Liver (tissue), 9 donors: ENCODE measurements around the gene EXOC6B. TPM values are rescaled to one million over a fixed set of nuclear protein-coding genes. Genes with fewer than 3 reads are reported as not detected.

Experiments used
- DNase-seq: peaks from one replicate; pipeline ENCODE4 v3.0.0-alpha.2; 2017; ENCODE audit warnings: low spot score
- H3K27ac ChIP-seq, 2 donors: one replicate each; pipeline ENCODE4 v1.7.0; 2013; ENCODE audit warnings: inconsistent platforms in 2 of 2, low read length in 2 of 2, control low read depth in 1 of 2, low read depth in 1 of 2, mild to moderate bottlenecking in 1 of 2
- H3K27me3 ChIP-seq, 4 donors: one replicate each; pipeline versions ENCODE4 v1.6.1 to v1.7.0; 2013; ENCODE audit warnings: low read length in 3 of 4, inconsistent platforms in 1 of 4, mild to moderate bottlenecking in 1 of 4, moderate library complexity in 1 of 4; ENCODE audit not compliant: control insufficient read depth in 4 of 4, insufficient read depth in 4 of 4
- H3K36me3 ChIP-seq, 4 donors: one replicate each; pipeline versions ENCODE4 v1.6.1 to v1.7.0; 2013; ENCODE audit warnings: low read length in 3 of 4, mild to moderate bottlenecking in 3 of 4, low read depth in 1 of 4, moderate library complexity in 1 of 4; ENCODE audit not compliant: control insufficient read depth in 4 of 4, insufficient read depth in 3 of 4
- H3K4me1 ChIP-seq, 4 donors: one replicate each; pipeline versions ENCODE4 v1.6.1 to v1.7.0; 2013; ENCODE audit warnings: low read length in 3 of 4, mild to moderate bottlenecking in 3 of 4, moderate library complexity in 1 of 4; ENCODE audit not compliant: control insufficient read depth in 4 of 4, insufficient read depth in 4 of 4
- H3K4me3 ChIP-seq, 3 donors: one replicate each; pipeline versions ENCODE4 v1.6.1 to v1.7.0; 2013; ENCODE audit warnings: low read length in 3 of 3, control low read depth in 1 of 3, low read depth in 1 of 3, mild to moderate bottlenecking in 1 of 3
- H3K9ac ChIP-seq, 2 donors: one replicate each; pipeline ENCODE4 v1.7.0; 2013; ENCODE audit warnings: low read length in 2 of 2, mild to moderate bottlenecking in 2 of 2, moderate library complexity in 2 of 2, control low read depth in 1 of 2, low read depth in 1 of 2
- H3K9me3 ChIP-seq, 4 donors: one replicate each; pipeline versions ENCODE4 v1.6.1 to v1.7.0; 2013; ENCODE audit warnings: low read length in 3 of 4; ENCODE audit not compliant: control insufficient read depth in 4 of 4
- EGR1 ChIP-seq, 2 donors: IDR thresholded peaks; 2 replicates each; pipeline ENCODE4 v1.6.1; 2016 to 2018; ENCODE audit warnings: antibody characterized with exemption in 2 of 2, low read depth in 2 of 2
- FOXA1 ChIP-seq: IDR thresholded peaks from 2 replicates; pipeline ENCODE4 v1.6.1; 2016; ENCODE audit warnings: antibody characterized with exemption
- HNF4A ChIP-seq, 2 donors: conservative IDR thresholded peaks; 2 replicates each; pipeline ENCODE4 v1.6.1; 2016; ENCODE audit warnings: antibody characterized with exemption in 2 of 2, mild to moderate bottlenecking in 2 of 2
- HNF4G ChIP-seq: IDR thresholded peaks from 2 replicates; pipeline ENCODE4 v1.6.1; 2016; ENCODE audit warnings: antibody characterized with exemption
- JUND ChIP-seq, 2 donors: IDR thresholded peaks; 2 replicates each; pipeline ENCODE4 v1.6.1; 2016; ENCODE audit warnings: antibody characterized with exemption in 2 of 2
- NR2F2 ChIP-seq: IDR thresholded peaks from 2 replicates; pipeline ENCODE4 v1.6.1; 2016; ENCODE audit warnings: antibody characterized with exemption
- RAD21 ChIP-seq, 2 donors: IDR thresholded peaks; 2 replicates each; pipeline ENCODE4 v1.6.1; 2016; ENCODE audit warnings: antibody characterized with exemption in 2 of 2, mild to moderate bottlenecking in 2 of 2
- RXRA ChIP-seq, 2 donors: IDR thresholded peaks; 2 replicates each; pipeline ENCODE4 v1.6.1; 2017 to 2018; ENCODE audit warnings: antibody characterized with exemption in 2 of 2, mild to moderate bottlenecking in 1 of 2
- YY1 ChIP-seq: IDR thresholded peaks from 2 replicates; pipeline ENCODE4 v1.6.1; 2016; ENCODE audit warnings: antibody characterized with exemption, mild to moderate bottlenecking
- WGBS: extraction: QIAGEN DNeasy Blood & Tissue Kit; methylation state at CpG from one replicate; pipeline ENCODE4 v1.1.7; 2013; 5-methylcytosine and 5-hydroxymethylcytosine counted together
- polyA plus RNA-seq, 2 donors: library from polyadenylated mRNA; stranded (reverse) in 1 of 2; unstranded in 1 of 2; fragments of 200-250 nt in 1 of 2; fragments of >200 nt in 1 of 2; fragmentation: Nextera tagmentation in 1 of 2; extraction: Ambion mirVana in 1 of 2; gene quantifications; one replicate each; pipeline versions ENCODE4 v1.2.1 to v1.2.3, GENCODE V29; 2013 to 2015
- total RNA-seq, 2 donors: library from RNA; depleted of rRNA; stranded (reverse); fragments of >200 nt; gene quantifications; one replicate each; pipeline ENCODE4 v1.2.3, GENCODE V29; 2014
- TF ChIP-seq, protein P1 (sequence below): IDR thresholded peaks from 2 replicates; pipeline ENCODE4 v1.6.1; 2016; ENCODE audit warnings: antibody characterized with exemption
- TF ChIP-seq, protein P2 (sequence below): IDR thresholded peaks from 2 replicates; pipeline ENCODE4 v1.6.1; 2016; ENCODE audit warnings: antibody characterized with exemption, mild to moderate bottlenecking
- TF ChIP-seq, protein P3 (sequence below): IDR thresholded peaks from 2 replicates; pipeline ENCODE4 v1.6.1; 2016; ENCODE audit warnings: antibody characterized with exemption
- TF ChIP-seq, protein P4 (sequence below): IDR thresholded peaks from 2 replicates; pipeline ENCODE4 v1.6.1; 2016; ENCODE audit warnings: antibody characterized with exemption
- TF ChIP-seq, protein P5 (sequence below): fragments of 150-350 bp; IDR thresholded peaks from 2 replicates; pipeline ENCODE4 v1.5.1; 2017; ENCODE audit warnings: improper control_type of control experiment, low read depth, low read length; ENCODE audit not compliant: missing input control
- donor health status: healthy.
- donor health status: healthy.
- donor health status: healthy.
- donor health status: healthy.
- donor health status: healthy.

The EXOC6B gene
- total and polyA plus RNA-seq, 4 donors: 1.7 to 9.5 (median 5.5) TPM

DNA sequence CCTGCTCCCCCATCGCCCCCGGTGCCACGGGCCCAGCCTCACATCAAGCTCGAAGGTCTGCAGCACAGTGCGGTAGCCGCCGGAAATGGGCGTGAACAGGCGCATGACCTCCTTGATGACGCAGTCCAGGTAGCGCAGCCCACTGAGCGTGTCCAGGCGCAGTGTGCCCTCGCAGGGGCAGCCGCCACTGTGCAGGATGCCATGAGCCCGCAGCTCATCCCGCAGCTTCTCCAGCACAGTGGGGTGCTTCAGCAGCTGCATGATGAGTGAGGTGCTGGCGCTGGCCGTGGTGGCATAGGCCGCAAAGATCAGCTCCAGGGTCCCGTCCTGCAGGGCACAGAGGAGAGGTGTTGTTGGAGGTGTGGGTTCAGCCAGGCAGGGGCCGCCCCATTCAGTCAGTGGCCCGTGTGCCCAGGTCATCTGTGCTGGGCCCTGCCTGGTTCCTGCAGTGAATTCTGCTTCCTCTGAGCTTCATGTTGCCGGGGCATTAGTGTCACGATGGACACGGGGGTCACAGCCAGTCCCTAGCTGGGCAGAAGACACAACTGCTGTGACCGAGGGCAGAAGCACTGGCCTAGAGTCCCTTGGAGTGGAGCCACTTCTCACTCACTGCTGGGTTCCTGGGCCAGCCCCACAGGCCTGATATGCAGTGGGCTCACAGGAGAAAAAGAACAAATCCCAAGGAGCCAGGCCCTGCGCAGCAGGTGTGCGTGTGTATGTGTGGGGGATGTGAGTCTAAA, 692.7 kb downstream of the EXOC6B start:
- TF ChIP-seq, protein P1, sequence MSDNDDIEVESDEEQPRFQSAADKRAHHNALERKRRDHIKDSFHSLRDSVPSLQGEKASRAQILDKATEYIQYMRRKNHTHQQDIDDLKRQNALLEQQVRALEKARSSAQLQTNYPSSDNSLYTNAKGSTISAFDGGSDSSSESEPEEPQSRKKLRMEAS: no peak
- TF ChIP-seq, protein P2, sequence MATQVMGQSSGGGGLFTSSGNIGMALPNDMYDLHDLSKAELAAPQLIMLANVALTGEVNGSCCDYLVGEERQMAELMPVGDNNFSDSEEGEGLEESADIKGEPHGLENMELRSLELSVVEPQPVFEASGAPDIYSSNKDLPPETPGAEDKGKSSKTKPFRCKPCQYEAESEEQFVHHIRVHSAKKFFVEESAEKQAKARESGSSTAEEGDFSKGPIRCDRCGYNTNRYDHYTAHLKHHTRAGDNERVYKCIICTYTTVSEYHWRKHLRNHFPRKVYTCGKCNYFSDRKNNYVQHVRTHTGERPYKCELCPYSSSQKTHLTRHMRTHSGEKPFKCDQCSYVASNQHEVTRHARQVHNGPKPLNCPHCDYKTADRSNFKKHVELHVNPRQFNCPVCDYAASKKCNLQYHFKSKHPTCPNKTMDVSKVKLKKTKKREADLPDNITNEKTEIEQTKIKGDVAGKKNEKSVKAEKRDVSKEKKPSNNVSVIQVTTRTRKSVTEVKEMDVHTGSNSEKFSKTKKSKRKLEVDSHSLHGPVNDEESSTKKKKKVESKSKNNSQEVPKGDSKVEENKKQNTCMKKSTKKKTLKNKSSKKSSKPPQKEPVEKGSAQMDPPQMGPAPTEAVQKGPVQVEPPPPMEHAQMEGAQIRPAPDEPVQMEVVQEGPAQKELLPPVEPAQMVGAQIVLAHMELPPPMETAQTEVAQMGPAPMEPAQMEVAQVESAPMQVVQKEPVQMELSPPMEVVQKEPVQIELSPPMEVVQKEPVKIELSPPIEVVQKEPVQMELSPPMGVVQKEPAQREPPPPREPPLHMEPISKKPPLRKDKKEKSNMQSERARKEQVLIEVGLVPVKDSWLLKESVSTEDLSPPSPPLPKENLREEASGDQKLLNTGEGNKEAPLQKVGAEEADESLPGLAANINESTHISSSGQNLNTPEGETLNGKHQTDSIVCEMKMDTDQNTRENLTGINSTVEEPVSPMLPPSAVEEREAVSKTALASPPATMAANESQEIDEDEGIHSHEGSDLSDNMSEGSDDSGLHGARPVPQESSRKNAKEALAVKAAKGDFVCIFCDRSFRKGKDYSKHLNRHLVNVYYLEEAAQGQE: no peak
- TF ChIP-seq, protein P3, sequence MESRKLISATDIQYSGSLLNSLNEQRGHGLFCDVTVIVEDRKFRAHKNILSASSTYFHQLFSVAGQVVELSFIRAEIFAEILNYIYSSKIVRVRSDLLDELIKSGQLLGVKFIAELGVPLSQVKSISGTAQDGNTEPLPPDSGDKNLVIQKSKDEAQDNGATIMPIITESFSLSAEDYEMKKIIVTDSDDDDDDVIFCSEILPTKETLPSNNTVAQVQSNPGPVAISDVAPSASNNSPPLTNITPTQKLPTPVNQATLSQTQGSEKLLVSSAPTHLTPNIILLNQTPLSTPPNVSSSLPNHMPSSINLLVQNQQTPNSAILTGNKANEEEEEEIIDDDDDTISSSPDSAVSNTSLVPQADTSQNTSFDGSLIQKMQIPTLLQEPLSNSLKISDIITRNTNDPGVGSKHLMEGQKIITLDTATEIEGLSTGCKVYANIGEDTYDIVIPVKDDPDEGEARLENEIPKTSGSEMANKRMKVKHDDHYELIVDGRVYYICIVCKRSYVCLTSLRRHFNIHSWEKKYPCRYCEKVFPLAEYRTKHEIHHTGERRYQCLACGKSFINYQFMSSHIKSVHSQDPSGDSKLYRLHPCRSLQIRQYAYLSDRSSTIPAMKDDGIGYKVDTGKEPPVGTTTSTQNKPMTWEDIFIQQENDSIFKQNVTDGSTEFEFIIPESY: no peak
- no peak for TF ChIP-seq FOXA1
- TF ChIP-seq RAD21 (IDR thresholded peaks at IDR 0.05): no peak
- TF ChIP-seq, protein P4, sequence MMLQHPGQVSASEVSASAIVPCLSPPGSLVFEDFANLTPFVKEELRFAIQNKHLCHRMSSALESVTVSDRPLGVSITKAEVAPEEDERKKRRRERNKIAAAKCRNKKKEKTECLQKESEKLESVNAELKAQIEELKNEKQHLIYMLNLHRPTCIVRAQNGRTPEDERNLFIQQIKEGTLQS: no peak
- no peak for TF ChIP-seq JUND (IDR thresholded peaks at IDR 0.05)
- TF ChIP-seq HNF4A (conservative IDR thresholded peaks at IDR 0.05): no peak
- no peak for TF ChIP-seq HNF4G
- no peak for TF ChIP-seq YY1
- TF ChIP-seq, protein P5, sequence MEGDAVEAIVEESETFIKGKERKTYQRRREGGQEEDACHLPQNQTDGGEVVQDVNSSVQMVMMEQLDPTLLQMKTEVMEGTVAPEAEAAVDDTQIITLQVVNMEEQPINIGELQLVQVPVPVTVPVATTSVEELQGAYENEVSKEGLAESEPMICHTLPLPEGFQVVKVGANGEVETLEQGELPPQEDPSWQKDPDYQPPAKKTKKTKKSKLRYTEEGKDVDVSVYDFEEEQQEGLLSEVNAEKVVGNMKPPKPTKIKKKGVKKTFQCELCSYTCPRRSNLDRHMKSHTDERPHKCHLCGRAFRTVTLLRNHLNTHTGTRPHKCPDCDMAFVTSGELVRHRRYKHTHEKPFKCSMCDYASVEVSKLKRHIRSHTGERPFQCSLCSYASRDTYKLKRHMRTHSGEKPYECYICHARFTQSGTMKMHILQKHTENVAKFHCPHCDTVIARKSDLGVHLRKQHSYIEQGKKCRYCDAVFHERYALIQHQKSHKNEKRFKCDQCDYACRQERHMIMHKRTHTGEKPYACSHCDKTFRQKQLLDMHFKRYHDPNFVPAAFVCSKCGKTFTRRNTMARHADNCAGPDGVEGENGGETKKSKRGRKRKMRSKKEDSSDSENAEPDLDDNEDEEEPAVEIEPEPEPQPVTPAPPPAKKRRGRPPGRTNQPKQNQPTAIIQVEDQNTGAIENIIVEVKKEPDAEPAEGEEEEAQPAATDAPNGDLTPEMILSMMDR: no peak
- no peak for TF ChIP-seq RXRA (IDR thresholded peaks at IDR 0.05)
- TF ChIP-seq NR2F2: no peak
- no peak for TF ChIP-seq EGR1 (IDR thresholded peaks at IDR 0.05; ENCODE audit: low read depth in 2 of 2)
- Histone ChIP-seq H3K36me3 (no peaks in the 10 kb centered on the region), H3K4me1 (peaks cover 0 to 5% (median 3%) of the 10 kb centered on the region in 4 donors), H3K4me3 (no peak overlapping the region), H3K9me3 (no peaks in the 10 kb centered on the region), H3K9ac (no peak overlapping the region), H3K27ac (no peak overlapping the region), H3K27me3 (no peaks in the 10 kb centered on the region)
- WGBS: 96% methylated on average over 29 of the region's 29 CpGs
- no peak for DNase-seq
